ENCODE results near the gene PIWIL4.

DNA sequence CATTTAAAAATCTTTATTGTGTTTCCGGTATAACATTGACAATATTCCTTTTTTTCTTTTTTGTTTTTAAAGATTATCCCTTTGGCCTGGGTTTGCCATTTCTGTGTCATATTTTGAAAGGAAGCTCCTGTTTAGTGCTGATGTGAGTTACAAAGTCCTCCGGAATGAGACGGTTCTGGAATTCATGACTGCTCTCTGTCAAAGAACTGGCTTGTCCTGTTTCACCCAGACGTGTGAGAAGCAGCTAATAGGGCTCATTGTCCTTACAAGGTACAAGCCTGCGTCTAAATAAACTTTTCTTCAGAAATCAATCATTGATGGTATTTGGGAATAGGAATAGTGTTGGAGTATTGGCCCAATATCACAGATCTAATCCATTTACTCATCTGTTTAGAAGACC lies 19.8 kb downstream of the PIWIL4 start:
- TF ChIP-seq, protein P1, sequence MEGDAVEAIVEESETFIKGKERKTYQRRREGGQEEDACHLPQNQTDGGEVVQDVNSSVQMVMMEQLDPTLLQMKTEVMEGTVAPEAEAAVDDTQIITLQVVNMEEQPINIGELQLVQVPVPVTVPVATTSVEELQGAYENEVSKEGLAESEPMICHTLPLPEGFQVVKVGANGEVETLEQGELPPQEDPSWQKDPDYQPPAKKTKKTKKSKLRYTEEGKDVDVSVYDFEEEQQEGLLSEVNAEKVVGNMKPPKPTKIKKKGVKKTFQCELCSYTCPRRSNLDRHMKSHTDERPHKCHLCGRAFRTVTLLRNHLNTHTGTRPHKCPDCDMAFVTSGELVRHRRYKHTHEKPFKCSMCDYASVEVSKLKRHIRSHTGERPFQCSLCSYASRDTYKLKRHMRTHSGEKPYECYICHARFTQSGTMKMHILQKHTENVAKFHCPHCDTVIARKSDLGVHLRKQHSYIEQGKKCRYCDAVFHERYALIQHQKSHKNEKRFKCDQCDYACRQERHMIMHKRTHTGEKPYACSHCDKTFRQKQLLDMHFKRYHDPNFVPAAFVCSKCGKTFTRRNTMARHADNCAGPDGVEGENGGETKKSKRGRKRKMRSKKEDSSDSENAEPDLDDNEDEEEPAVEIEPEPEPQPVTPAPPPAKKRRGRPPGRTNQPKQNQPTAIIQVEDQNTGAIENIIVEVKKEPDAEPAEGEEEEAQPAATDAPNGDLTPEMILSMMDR (IDR thresholded peaks at IDR 0.05), result no peak
- no peak for TF ChIP-seq POLR2A (IDR thresholded peaks at IDR 0.05)
